ENCODE measurements around the gene APOF. TPM values are rescaled to one million over a fixed set of nuclear protein-coding genes. Genes with fewer than 3 reads are reported as not detected.
"Not testable (repeated sequence)": the region's sequence is repeated elsewhere in the genome, so short reads cannot be mapped to it uniquely, and the experiment has no call there.

The APOF gene
- total RNA-seq, 1 experiment from 2014 or later, result not detected

DNA sequence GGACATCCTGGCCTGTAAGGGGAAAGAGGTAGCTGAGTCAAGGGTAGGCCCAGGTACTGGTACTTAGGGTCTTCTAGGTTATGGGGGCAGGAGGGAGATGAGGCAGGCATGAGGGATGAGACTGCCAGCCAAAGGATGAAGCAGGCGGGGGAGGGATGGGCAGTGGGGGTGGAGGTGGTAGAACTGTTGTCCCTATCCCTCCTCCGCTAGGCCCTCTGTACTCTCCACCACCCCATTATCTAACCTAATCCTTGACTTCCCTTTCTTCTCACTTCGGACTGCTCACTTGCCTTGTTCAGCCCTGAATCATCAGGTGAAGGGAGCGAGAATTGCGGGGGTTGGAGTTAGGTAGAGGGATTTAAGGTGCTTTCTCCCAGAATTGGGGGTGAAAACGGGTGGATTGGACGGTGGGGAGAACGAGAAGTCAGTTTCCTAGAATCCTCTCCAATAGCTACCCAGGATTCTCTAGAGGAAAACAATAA is 29.4 kb downstream of the APOF start:
- no peak for DNase-seq (ENCODE audit: low spot score)

DNA sequence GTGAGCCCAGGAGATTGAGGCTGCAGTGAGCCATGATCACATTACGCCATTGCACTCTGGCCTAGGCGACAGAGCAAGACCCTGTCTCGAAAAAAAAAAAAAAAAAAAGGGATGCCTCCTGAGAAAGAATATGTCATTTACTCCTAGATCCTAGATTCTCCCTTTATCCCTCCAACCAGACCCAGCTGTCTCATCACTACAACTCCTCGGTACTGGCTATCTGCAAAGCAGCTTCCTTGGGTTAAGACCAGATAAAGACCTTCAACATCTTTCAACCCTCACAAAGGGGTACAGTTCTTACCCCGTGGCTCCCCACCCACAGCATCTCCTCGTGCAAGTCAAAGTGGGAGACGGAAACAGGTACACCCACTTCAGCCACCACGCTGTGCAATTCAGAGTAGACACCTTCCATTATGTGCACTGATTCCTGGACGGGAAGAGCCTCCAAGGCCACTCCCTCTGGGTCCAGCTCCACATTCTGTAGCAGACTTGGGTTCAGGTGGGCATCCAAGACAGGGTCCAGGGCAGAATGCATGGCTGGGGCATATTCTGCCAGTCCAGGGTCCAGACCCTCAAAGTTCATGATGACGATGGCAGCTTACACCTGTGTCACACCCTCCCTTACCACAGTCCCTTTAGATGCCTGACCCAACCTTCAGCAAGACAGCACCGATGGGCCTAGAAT is 30.0 kb downstream of the APOF start:
- DNase-seq (ENCODE audit: low spot score), result no peak

DNA sequence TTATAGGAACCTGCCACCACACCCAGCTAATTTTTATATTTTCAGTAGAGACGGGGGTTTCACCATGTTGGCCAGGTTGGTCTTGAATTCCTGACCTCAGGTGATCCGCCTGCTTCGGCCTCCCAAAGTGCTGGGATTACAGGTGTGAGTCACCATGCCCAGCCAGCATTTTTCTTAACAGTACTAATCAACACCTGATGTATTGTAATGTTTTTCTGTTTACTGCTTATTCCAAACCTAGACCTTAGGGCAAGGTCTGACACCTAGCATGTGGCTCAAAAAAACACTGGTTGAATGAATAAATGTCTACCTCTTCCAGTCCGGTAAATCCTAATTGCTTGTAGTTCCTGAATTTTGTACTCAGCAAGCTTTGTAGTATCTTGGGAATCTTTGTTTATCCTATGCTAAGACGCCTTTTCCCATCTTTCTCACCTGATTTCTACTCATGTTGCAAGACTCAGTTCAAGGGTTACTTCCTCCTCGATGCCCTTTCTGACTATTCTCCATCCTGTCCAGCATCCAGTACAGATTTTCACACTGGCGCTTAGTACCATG is 31.6 kb downstream of the APOF start:
- no peak for DNase-seq (ENCODE audit: low spot score)

DNA sequence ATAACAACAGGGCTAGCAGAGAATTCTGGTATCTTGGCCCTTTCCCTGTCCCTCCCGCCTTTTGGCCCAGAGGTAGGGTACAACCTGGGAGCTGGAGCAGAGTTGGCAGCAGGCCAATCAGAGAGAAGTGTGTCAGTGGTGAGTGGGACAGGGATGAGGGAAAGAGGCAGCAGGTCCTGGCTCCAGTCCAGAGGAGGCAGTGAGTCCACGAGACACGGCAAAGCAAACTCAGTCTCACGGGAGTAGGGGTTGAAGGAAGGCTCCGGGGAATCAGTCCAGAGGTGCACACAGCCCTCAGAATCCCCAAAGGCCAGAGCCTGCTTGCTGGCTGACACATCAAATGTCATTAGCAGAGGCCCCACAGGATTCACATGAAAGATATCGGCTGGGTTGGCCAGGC is 36.1 kb downstream of the APOF start:
- DNase-seq (ENCODE audit: low spot score), result no peak

DNA sequence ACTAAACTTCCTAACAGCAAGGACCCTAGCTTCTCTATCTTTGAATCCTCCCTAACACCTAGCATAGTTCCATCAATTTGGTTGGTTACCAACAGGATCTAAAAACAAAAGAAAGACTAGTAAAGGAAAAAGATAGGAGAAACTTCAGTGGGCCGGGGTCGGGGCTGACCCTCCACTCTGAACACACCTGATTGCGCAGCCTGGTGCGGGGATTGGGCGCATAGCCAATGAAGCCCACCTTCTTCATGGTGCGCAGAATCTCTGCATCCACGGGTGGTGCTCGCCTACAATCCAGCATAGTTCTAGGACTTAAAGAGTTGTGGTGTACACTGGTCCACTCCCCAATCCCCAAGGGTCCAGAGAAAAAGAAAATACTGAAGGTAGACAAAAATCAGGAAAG is 36.5 kb downstream of the APOF start:
- DNase-seq (ENCODE audit: low spot score), result no peak

DNA sequence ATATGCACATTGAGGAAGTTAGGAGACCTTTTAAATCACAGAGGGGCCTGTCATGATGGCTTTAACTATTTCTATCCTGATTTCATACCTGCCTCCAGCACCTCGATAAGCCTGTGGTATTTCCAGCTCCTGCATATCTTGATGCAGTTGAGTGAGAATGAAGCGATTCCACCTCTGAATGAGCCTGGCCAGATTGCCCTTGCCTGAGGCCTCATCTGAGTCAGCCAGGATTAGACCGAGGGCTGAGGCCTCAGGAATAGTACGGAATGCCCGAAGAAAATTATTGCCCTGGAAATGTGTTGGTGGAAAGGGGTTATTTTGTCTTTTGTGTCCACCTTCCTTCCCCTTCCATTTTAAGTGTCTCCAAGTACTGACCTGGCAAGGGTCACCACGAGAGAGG is 38.5 kb downstream of the APOF start:
- DNase-seq (ENCODE audit: low spot score), result no peak

DNA sequence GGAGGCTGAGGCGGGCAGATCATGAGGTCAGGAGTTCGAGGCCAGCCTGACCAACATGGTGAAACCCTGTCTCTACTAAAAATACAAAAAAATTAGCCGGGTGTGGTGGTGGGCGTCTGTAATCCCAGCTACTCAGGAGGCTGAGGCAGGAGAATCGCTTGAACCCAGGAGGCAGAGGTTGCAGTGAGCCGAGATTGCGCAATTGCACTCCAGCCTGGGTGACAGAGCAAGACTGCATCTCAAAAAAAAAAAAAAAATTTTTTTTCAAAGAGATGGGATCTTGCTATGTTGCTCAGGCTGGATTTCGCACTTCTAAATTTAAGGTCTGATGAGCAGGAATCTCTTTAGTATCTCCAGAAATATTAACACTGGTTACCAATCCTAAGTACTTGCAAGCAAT is 41.0 kb downstream of the APOF start:
- DNase-seq (ENCODE audit: low spot score), result not testable (repeated sequence)

DNA sequence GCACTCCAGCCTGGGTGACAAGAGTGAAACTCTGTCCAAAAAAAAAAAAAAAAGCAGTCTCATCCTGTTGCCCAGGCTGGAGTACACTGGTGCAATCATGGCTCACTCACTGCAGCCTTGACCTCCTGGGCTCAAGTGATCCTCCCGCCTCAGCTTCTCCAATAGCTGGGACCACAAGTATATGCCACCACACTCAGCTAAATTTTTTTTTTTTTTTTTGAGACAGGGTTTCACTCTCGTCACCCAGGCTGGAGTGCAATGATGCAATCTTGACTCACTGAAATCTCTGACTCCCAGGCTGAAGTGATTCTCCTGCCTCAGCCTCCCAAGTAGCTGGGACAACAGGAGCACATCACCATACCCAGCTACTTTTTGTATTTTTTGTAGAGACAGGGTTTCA is 41.6 kb downstream of the APOF start:
- no peak for DNase-seq (ENCODE audit: low spot score)

DNA sequence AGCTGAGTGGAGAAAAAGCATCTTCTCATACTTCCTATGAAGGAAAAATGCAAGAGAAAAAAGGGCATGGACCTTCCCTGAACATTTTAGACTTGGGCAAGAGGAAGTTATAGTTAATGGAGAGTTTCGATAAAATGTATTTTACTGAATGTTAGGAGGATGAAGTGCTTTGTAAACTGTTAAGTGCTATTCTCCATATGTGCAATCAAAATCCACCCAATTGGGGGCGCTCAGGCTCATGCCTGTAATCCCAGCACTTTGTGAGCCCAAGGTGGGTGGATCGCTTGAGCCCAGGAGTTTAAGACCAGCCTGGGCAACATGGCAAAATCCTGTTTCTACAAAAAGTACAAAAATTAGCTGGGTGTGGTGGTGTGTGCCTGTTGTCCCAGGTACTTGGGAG is 45.0 kb downstream of the APOF start:
- DNase-seq (ENCODE audit: low spot score), result no peak

DNA sequence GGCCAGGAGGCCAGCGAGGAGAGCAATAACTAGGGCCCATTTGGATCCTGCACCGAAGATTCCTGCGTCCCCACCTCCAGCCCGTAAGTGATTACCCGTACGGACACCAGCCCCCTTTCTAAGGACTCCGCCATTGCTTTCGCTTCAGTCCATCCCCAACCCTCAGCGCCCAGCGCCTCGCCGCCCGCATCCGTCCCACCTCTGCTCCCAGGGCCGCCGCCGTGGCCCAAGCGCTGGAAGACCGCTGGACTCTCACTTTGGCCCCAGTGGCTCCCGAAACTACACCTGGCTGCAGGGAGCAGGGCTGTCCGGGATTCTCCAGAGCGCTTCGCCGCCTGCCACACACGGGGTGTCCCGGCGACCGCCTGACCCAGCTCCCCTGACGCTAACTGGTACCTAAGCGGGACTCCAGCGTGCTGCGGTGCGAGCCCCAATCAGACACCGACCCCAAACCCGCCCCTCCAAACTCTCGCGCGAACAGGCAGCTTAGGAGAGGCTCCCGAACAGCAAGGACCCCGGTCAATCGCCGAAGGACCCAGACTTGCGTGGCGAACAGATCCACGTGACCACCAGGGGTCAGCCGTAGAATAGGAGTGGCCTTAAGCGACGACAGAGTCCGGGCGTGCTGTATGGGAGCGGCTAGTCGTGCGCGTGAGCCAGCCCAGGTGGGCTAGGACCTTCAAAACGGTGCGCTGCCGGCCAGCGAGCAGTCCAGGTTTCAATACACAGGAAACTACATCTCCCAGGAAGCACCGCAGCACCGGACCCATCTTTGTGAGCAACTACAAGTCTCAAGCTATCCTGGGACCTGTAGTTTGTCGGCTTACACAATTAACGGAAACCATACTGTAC is 46.8 kb downstream of the APOF start, which contains the start of gene CNPY2:
Gene CNPY2, minus strand, starts transcription at position 367 of the 852 bp plus-strand sequence. CDS start 771 bp downstream, outside the sequence.
- DNase-seq (ENCODE audit: low spot score), result peak; percentile 92

DNA sequence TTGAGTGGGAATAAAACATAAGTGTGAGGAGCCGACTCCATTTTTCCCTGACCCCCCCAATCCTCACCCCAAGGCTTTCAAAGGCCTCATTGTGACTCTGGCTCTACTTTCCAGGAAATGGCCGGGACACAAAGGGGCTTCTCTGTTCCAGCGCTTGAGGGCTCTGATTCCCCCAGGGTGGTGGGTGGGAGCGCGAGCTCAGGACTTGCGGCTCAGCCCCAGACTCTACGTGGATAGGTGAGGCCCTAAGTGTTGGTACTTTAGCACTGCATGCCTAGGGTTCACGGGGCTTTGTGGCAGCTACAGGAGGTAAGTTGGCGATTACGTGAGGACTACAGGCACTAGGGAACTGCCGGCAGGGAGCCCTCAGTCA is 47.4 kb downstream of the APOF start:
- DNase-seq (ENCODE audit: low spot score), result no peak

DNA sequence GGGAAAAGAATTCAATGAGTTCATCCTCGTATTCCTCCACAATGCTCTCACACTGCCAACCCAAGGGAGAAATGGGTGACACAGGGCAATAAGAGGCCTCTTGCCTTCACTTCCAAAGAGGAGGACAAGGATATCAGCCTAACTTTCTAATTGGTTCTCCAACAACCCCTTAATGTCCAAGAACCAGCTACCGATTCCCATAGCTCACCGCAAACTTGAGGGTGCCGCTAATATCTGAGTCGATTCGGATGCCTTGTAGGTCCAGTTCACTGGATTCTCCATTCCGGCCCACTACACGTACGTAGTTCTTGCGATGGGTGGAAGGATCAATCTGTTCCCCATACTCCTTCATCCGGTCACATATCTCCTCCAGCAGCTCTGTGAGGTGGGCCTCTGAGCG is 51.7 kb downstream of the APOF start:
- DNase-seq (ENCODE audit: low spot score), result no peak

Other genes starting within 250 kb of the APOF start
- 1,898 and 3,438 TPM in 2 replicates for gene RPL41, start 246.2 kb downstream of the APOF start, total RNA-seq (2014; rRNA removed; shearing (Covaris generic))
- gene ZC3H10, start 244.6 kb downstream of the APOF start, total RNA-seq (2014; rRNA removed; shearing (Covaris generic)), result 1.8 and 2.9 TPM in 2 replicates
- 119 and 164 TPM in 2 replicates for gene ESYT1, start 234.6 kb downstream of the APOF start, total RNA-seq (2014; rRNA removed; shearing (Covaris generic))
- gene MYL6B, start 210.3 kb downstream of the APOF start, total RNA-seq (2014; rRNA removed; shearing (Covaris generic)), result 76.0 and 139 TPM in 2 replicates
- gene MYL6, start 204.5 kb downstream of the APOF start, total RNA-seq (2014; rRNA removed; shearing (Covaris generic)), result 2,063 and 2,222 TPM in 2 replicates
- 27.4 and 27.9 TPM in 2 replicates for gene SMARCC2, start 173.4 kb downstream of the APOF start, total RNA-seq (2014; rRNA removed; shearing (Covaris generic))
- gene RNF41, start 140.9 kb downstream of the APOF start, total RNA-seq (2014; rRNA removed; shearing (Covaris generic)), result 51.8 and 52.9 TPM in 2 replicates
- gene NABP2, start 138.5 kb downstream of the APOF start, total RNA-seq (2014; rRNA removed; shearing (Covaris generic)), result 60.9 and 65.0 TPM in 2 replicates
- not detected in 2 replicates for gene SLC39A5, start 132.8 kb downstream of the APOF start, total RNA-seq (2014; rRNA removed; shearing (Covaris generic))
- 33.4 and 34.0 TPM in 2 replicates for gene ANKRD52, start 104.5 kb downstream of the APOF start, total RNA-seq (2014; rRNA removed; shearing (Covaris generic))
- 21.5 and 34.6 TPM in 2 replicates for gene COQ10A, start 95.9 kb downstream of the APOF start, total RNA-seq (2014; rRNA removed; shearing (Covaris generic))
- gene CS, start 62.5 kb downstream of the APOF start, total RNA-seq (2014; rRNA removed; shearing (Covaris generic)), result 135 and 142 TPM in 2 replicates
- gene CNPY2, start 46.9 kb downstream of the APOF start, total RNA-seq (2014; rRNA removed; shearing (Covaris generic)), result 109 and 126 TPM in 2 replicates
- gene PAN2, start 28.9 kb downstream of the APOF start, total RNA-seq (2014; rRNA removed; shearing (Covaris generic)), result 15.6 and 22.0 TPM in 2 replicates
- gene IL23A, start 24.0 kb downstream of the APOF start, total RNA-seq (2014; rRNA removed; shearing (Covaris generic)), result 1.8 TPM in 1 of 2 replicates, not detected in the other
- 66.6 and 68.2 TPM in 2 replicates for gene STAT2, start 2.8 kb downstream of the APOF start, total RNA-seq (2014; rRNA removed; shearing (Covaris generic))
- 13.8 and 18.3 TPM in 2 replicates for gene TIMELESS, start 86.6 kb upstream of the APOF start, total RNA-seq (2014; rRNA removed; shearing (Covaris generic))
- gene MIP, start 91.8 kb upstream of the APOF start, total RNA-seq (2014; rRNA removed; shearing (Covaris generic)), result not detected in 2 replicates
- 1.5 and 2.2 TPM in 2 replicates for gene SPRYD4, start 105.7 kb upstream of the APOF start, total RNA-seq (2014; rRNA removed; shearing (Covaris generic))
- gene GLS2, start 125.3 kb upstream of the APOF start, total RNA-seq (2014; rRNA removed; shearing (Covaris generic)), result 2.4 TPM in 1 of 2 replicates, not detected in the other
- 7.4 and 11.1 TPM in 2 replicates for gene RBMS2, start 159.0 kb upstream of the APOF start, total RNA-seq (2014; rRNA removed; shearing (Covaris generic))

Data from A172 (cell line).